Measurements from ENCODE around the gene SLC38A3. TPM values are rescaled to one million over a fixed set of nuclear protein-coding genes. Genes with fewer than 3 reads are reported as not detected.

SLC38A3 gene
- total RNA-seq, 1 donor = 0.36 TPM

GRCh38 chr3:50196253-50196801 is 8.7 kb upstream of the SLC38A3 start:
- no peak for TF ChIP-seq CTCF (IDR thresholded peaks at IDR 0.05; ENCODE audit: extremely low read depth, low read depth, low read length)

DNA sequence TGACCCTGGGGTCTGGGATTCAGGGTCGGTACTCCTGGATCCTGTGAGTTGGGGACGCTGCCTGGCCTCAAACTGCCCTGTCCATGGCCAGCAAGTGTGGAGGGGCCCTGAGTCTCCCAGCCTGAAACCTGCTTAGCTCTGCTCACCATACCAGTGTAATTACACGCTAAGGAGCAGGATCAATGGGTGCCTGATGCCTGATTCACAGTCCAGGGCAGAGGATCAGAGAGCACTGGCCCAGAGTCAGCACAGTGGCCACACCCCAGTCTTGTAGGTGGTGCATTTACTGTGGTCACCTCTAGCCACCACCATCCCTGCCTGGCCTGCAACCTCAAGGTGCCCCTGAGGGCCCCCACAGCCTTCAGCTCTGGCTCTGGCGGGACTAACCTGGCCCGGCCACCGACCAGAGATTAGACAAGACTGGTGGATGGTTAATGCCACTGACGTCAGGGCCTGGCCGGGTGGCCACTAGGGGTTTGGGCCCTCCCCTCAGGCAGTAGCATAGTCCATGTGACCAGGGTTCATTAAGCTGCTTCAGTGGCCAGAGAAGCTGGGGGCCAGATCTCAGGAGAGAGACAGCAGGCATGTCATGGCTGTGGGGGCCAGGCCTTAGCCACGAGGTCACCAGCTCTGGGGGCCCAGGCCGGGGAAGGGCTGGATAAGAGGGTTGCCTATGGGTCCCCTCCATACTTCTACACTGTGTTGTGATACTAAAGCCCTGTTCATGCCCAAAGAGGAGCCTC is 3.3 kb upstream of the SLC38A3 start:
- no peak overlapping the region for H3K4me3 ChIP-seq (ENCODE audit: insufficient read depth, low read length)
- H4K20me1 ChIP-seq (ENCODE audit: insufficient read depth, low read length) = no peaks in the 10 kb centered on the region
- TF ChIP-seq CTCF (IDR thresholded peaks at IDR 0.05; ENCODE audit: extremely low read depth, low read depth, low read length) = no peak
- H3K79me2 ChIP-seq (ENCODE audit: insufficient read depth, low read length) = no peaks in the 10 kb centered on the region
- no peak for DNase-seq (ENCODE audit: insufficient read length, low spot score, missing footprints)
- H3K9me3 ChIP-seq (ENCODE audit: low read depth, low read length) = no peaks in the 10 kb centered on the region
- H3K27me3 ChIP-seq (ENCODE audit: insufficient read depth, low read length) = peaks cover 62% of the 10 kb centered on the region
- no peaks in the 10 kb centered on the region for H3K4me1 ChIP-seq (ENCODE audit: insufficient read depth, low read length)
- no peak overlapping the region for H3K27ac ChIP-seq (ENCODE audit: low read depth, low read length)
- H3K36me3 ChIP-seq (ENCODE audit: insufficient read depth, low read length) = no peaks in the 10 kb centered on the region
- no peak overlapping the region for H2AFZ ChIP-seq (ENCODE audit: low read length)
- no peak overlapping the region for H3K4me2 ChIP-seq (ENCODE audit: insufficient read depth, low read length)

More at GRCh38 chr3:50196253-50196801, 8.7 kb upstream of the SLC38A3 start:
- no peak overlapping the region for H3K27ac ChIP-seq (ENCODE audit: low read depth, low read length)
- H3K4me1 ChIP-seq (ENCODE audit: insufficient read depth, low read length) = no peaks in the 10 kb centered on the region
- no peak overlapping the region for H3K4me2 ChIP-seq (ENCODE audit: insufficient read depth, low read length)
- DNase-seq (ENCODE audit: insufficient read length, low spot score, missing footprints) = no peak
- no peaks in the 10 kb centered on the region for H3K36me3 ChIP-seq (ENCODE audit: insufficient read depth, low read length)
- no peaks in the 10 kb centered on the region for H3K9me3 ChIP-seq (ENCODE audit: low read depth, low read length)
- H2AFZ ChIP-seq (ENCODE audit: low read length) = no peak overlapping the region
- H3K4me3 ChIP-seq (ENCODE audit: insufficient read depth, low read length) = no peak overlapping the region
- no peaks in the 10 kb centered on the region for H4K20me1 ChIP-seq (ENCODE audit: insufficient read depth, low read length)
- H3K79me2 ChIP-seq (ENCODE audit: insufficient read depth, low read length) = no peaks in the 10 kb centered on the region
- H3K27me3 ChIP-seq (ENCODE audit: insufficient read depth, low read length) = peaks cover 34% of the 10 kb centered on the region

DNA sequence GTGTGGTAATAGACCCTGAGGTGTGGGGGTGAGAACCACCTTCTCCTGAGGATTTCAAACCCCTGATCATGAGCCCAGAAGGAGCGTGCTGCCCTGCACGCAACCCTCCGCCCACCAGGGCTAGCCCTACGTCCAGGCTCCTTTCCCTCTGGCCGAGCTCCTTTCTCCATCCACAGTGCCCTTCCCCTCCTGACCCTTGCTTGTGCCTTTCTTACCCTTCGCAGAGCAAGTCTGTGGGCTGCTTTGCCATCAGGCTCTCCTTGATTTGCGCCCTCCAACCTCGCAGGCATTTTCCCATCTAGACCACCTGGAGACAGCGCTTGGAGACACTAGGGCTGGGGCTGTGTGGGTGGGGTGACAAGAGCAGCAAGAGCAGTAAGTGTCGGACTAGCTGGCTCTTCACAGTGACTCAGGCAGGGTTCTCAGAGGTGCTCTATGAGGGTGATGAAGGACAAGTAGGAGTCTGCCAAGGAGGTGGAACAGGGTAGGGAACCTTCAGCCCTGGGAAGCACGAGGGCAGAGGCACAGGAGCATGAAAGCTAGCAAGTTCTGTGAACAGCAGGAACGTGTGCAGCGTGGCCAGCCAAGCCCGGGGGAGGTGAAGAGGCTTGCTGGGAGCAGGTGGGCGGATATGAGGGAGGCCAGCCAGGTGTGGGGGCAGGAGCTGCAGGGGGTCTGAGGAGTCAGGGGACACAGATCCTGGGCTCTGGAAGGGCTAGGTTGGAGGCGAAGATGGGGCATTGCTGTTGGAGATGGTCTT is 2.5 kb upstream of the SLC38A3 start:
- Histone ChIP-seq H3K4me2 (ENCODE audit: insufficient read depth, low read length) (no peak overlapping the region), H3K79me2 (ENCODE audit: insufficient read depth, low read length) (no peaks in the 10 kb centered on the region), H3K4me1 (ENCODE audit: insufficient read depth, low read length) (no peaks in the 10 kb centered on the region), H3K9me3 (ENCODE audit: low read depth, low read length) (no peaks in the 10 kb centered on the region), H3K4me3 (ENCODE audit: insufficient read depth, low read length) (no peak overlapping the region), H3K36me3 (ENCODE audit: insufficient read depth, low read length) (no peaks in the 10 kb centered on the region), H3K27me3 (ENCODE audit: insufficient read depth, low read length) (peaks cover 62% of the 10 kb centered on the region), H3K27ac (ENCODE audit: low read depth, low read length) (no peak overlapping the region), H2AFZ (ENCODE audit: low read length) (no peak overlapping the region), H4K20me1 (ENCODE audit: insufficient read depth, low read length) (no peaks in the 10 kb centered on the region)
- no peak for DNase-seq (ENCODE audit: insufficient read length, low spot score, missing footprints)
- no peak for TF ChIP-seq CTCF (IDR thresholded peaks at IDR 0.05; ENCODE audit: extremely low read depth, low read depth, low read length)

All from osteoblast (primary cell).